Measurements from ENCODE around the gene SEMA4B.
"Not testable (repeated sequence)": the region's sequence is repeated elsewhere in the genome, so short reads cannot be mapped to it uniquely, and the experiment has no call there.

The SEMA4B gene

GRCh38 chr15:90167121-90167520 is 34.0 kb upstream of the SEMA4B start:
- H3K36me3 Mint-ChIP-seq (ENCODE audit: low read depth), result no peaks in the 10 kb centered on the region
- H3K9me3 Mint-ChIP-seq, result no peaks in the 10 kb centered on the region
- H3K27ac Mint-ChIP-seq, result no peak overlapping the region
- peaks cover 15% of the 10 kb centered on the region for H3K4me1 Mint-ChIP-seq (ENCODE audit: low read depth)
- H3K4me3 Mint-ChIP-seq, result no peak overlapping the region
- no peak for DNase-seq
- H3K27me3 Mint-ChIP-seq, result peaks cover 5% of the 10 kb centered on the region

GRCh38 chr15:90171623-90172022 is 29.5 kb upstream of the SEMA4B start:
- no peaks in the 10 kb centered on the region for H3K27me3 Mint-ChIP-seq
- H3K27ac Mint-ChIP-seq, result no peak overlapping the region
- no peak for DNase-seq
- H3K9me3 Mint-ChIP-seq, result no peaks in the 10 kb centered on the region
- no peaks in the 10 kb centered on the region for H3K4me1 Mint-ChIP-seq (ENCODE audit: low read depth)
- H3K36me3 Mint-ChIP-seq (ENCODE audit: low read depth), result no peaks in the 10 kb centered on the region
- no peak overlapping the region for H3K4me3 Mint-ChIP-seq

- H3K27me3 Mint-ChIP-seq, result no peaks in the 10 kb centered on the region
- H3K36me3 Mint-ChIP-seq (ENCODE audit: low read depth), result no peaks in the 10 kb centered on the region
- DNase-seq, result no peak
- no peaks in the 10 kb centered on the region for H3K4me1 Mint-ChIP-seq (ENCODE audit: low read depth)
- H3K27ac Mint-ChIP-seq, result no peak overlapping the region
- no peak overlapping the region for H3K4me3 Mint-ChIP-seq
- H3K9me3 Mint-ChIP-seq, result no peaks in the 10 kb centered on the region
Measured at GRCh38 chr15:90173372-90173771, 27.8 kb upstream of the SEMA4B start.

- DNase-seq, result no peak
Measured at GRCh38 chr15:90174140-90174875, 26.8 kb upstream of the SEMA4B start.

GRCh38 chr15:90177012-90177411 is 24.1 kb upstream of the SEMA4B start:
- H3K4me3 Mint-ChIP-seq, result no peak overlapping the region
- no peaks in the 10 kb centered on the region for H3K9me3 Mint-ChIP-seq
- H3K4me1 Mint-ChIP-seq (ENCODE audit: low read depth), result peaks cover 3% of the 10 kb centered on the region
- no peaks in the 10 kb centered on the region for H3K36me3 Mint-ChIP-seq (ENCODE audit: low read depth)
- no peaks in the 10 kb centered on the region for H3K27me3 Mint-ChIP-seq
- no peak overlapping the region for H3K27ac Mint-ChIP-seq
- DNase-seq, result no peak

More at GRCh38 chr15:90174140-90174875, 26.8 kb upstream of the SEMA4B start:
- no peaks in the 10 kb centered on the region for H3K36me3 Mint-ChIP-seq (ENCODE audit: low read depth)
- no peaks in the 10 kb centered on the region for H3K27me3 Mint-ChIP-seq
- H3K4me3 Mint-ChIP-seq, result no peak overlapping the region
- H3K27ac Mint-ChIP-seq, result no peak overlapping the region
- H3K4me1 Mint-ChIP-seq (ENCODE audit: low read depth), result peaks cover 3% of the 10 kb centered on the region
- no peaks in the 10 kb centered on the region for H3K9me3 Mint-ChIP-seq

GRCh38 chr15:90178468-90179435 is 22.4 kb upstream of the SEMA4B start:
- no peak overlapping the region for H3K4me3 Mint-ChIP-seq
- H3K36me3 Mint-ChIP-seq (ENCODE audit: low read depth), result no peaks in the 10 kb centered on the region
- DNase-seq, result no peak
- no peak overlapping the region for H3K27ac Mint-ChIP-seq
- H3K27me3 Mint-ChIP-seq, result no peaks in the 10 kb centered on the region
- peaks cover 4% of the 10 kb centered on the region for H3K4me1 Mint-ChIP-seq (ENCODE audit: low read depth)
- no peaks in the 10 kb centered on the region for H3K9me3 Mint-ChIP-seq

GRCh38 chr15:90181776-90182175 is 19.4 kb upstream of the SEMA4B start:
- no peaks in the 10 kb centered on the region for H3K27me3 Mint-ChIP-seq
- H3K9me3 Mint-ChIP-seq, result no peaks in the 10 kb centered on the region
- no peaks in the 10 kb centered on the region for H3K36me3 Mint-ChIP-seq (ENCODE audit: low read depth)
- DNase-seq, result no peak
- H3K4me3 Mint-ChIP-seq, result no peak overlapping the region
- no peak overlapping the region for H3K27ac Mint-ChIP-seq
- H3K4me1 Mint-ChIP-seq (ENCODE audit: low read depth), result peaks cover 16% of the 10 kb centered on the region

GRCh38 chr15:90184119-90184785 is 16.9 kb upstream of the SEMA4B start:
- H3K36me3 Mint-ChIP-seq (ENCODE audit: low read depth), result no peaks in the 10 kb centered on the region
- peak overlapping the region; percentile 78 for H3K4me3 Mint-ChIP-seq
- no peaks in the 10 kb centered on the region for H3K27me3 Mint-ChIP-seq
- peak overlapping the region; percentile 82 for H3K27ac Mint-ChIP-seq
- no peaks in the 10 kb centered on the region for H3K9me3 Mint-ChIP-seq
- peak; percentile 49 for DNase-seq
- peaks cover 13% of the 10 kb centered on the region for H3K4me1 Mint-ChIP-seq (ENCODE audit: low read depth)

- Mint-ChIP-seq H3K4me1 (ENCODE audit: low read depth) (peaks cover 13% of the 10 kb centered on the region), H3K36me3 (ENCODE audit: low read depth) (no peaks in the 10 kb centered on the region), H3K9me3 (no peaks in the 10 kb centered on the region), H3K4me3 (peak overlapping the region; percentile 78), H3K27me3 (no peaks in the 10 kb centered on the region), H3K27ac (peak overlapping the region; percentile 82)
- peak; percentile 67 for DNase-seq
Measured at GRCh38 chr15:90184786-90185704, 16.1 kb upstream of the SEMA4B start.

- H3K36me3 Mint-ChIP-seq (ENCODE audit: low read depth), result no peaks in the 10 kb centered on the region
- H3K4me3 Mint-ChIP-seq, result no peak overlapping the region
- H3K4me1 Mint-ChIP-seq (ENCODE audit: low read depth), result peaks cover 24% of the 10 kb centered on the region
- no peak for DNase-seq
- H3K27me3 Mint-ChIP-seq, result no peaks in the 10 kb centered on the region
- no peak overlapping the region for H3K27ac Mint-ChIP-seq
- H3K9me3 Mint-ChIP-seq, result no peaks in the 10 kb centered on the region
Measured at GRCh38 chr15:90187257-90187868, 13.8 kb upstream of the SEMA4B start.

GRCh38 chr15:90188065-90188464 is 13.1 kb upstream of the SEMA4B start:
- DNase-seq; H3K36me3 Mint-ChIP-seq (ENCODE audit: low read depth): not testable (repeated sequence)
- peaks cover 30% of the 10 kb centered on the region for H3K4me1 Mint-ChIP-seq (ENCODE audit: low read depth)

GRCh38 chr15:90188914-90189748 is 12.0 kb upstream of the SEMA4B start:
- H3K27me3 Mint-ChIP-seq, result no peaks in the 10 kb centered on the region
- H3K9me3 Mint-ChIP-seq, result no peaks in the 10 kb centered on the region
- DNase-seq, result no peak
- H3K4me3 Mint-ChIP-seq, result no peak overlapping the region
- H3K4me1 Mint-ChIP-seq (ENCODE audit: low read depth), result peaks cover 30% of the 10 kb centered on the region
- peak overlapping the region; percentile 22 for H3K27ac Mint-ChIP-seq
- H3K36me3 Mint-ChIP-seq (ENCODE audit: low read depth), result no peaks in the 10 kb centered on the region

More at GRCh38 chr15:90188065-90188464, 13.1 kb upstream of the SEMA4B start:
- not testable (repeated sequence) for H3K9me3 Mint-ChIP-seq, H3K27ac Mint-ChIP-seq, H3K4me3 Mint-ChIP-seq, H3K27me3 Mint-ChIP-seq

Data from activated T-cell treated with anti-CD3 and anti-CD28 coated beads, Interleukin-2, amount 50 U/mL, for 24 hours (primary cell).